IMR-90 (cell line): Measurements from ENCODE around the gene GNB1L. TPM values are rescaled to one million over a fixed set of nuclear protein-coding genes. Genes with fewer than 3 reads are reported as not detected.

Experiments used
- ATAC-seq: fragments of 200-7000 bp; cut with Tn5 transposase; 2 replicates; pipeline ENCODE4 v1.9.1; 2020; ENCODE audit warnings: low read depth, mild to moderate bottlenecking, moderate library complexity
- BruUV-seq: library from RNA; stranded (reverse); fragments of 400-500 nt; replicated peaks from 2 replicates; lab custom pipeline; 2021; lab: Mats Ljungman, UMichigan
- CTCF ChIA-PET: fragments of 300-600 bp; formaldehyde crosslinking; extraction: SDS; loops from one replicate; lab custom pipeline; 2021; ENCODE audit warnings: antibody characterized with exemption; lab: Yijun Ruan, JAX
- POLR2A ChIA-PET: fragments of 300-600 bp; sonication (Branson Sonifier 250); formaldehyde crosslinking; loops from one replicate; lab custom pipeline; 2022; ENCODE audit warnings: antibody characterized with exemption; ENCODE audit not compliant: unreplicated experiment; lab: Charles Lee
- DNase-seq: peaks from one replicate; pipeline ENCODE4 v3.0.0; 2013
- H2AFZ ChIP-seq: replicated peaks from 2 replicates; pipeline ENCODE3; 2013; ENCODE audit warnings: low read length, mild to moderate bottlenecking; ENCODE audit not compliant: poor library complexity
- H2AK5ac ChIP-seq: 2 replicates; pipeline ENCODE4 v1.6.1; 2013; ENCODE audit warnings: low read depth, low read length, inconsistent platforms
- H2AK9ac ChIP-seq: replicated peaks from 2 replicates; pipeline ENCODE3; 2013; ENCODE audit warnings: mild to moderate bottlenecking, low read depth, low read length, moderate library complexity; ENCODE audit not compliant: poor library complexity
- H2BK120ac ChIP-seq: 2 replicates; pipeline ENCODE4 v1.6.1; 2013; ENCODE audit warnings: low read depth, low read length, inconsistent platforms
- H2BK15ac ChIP-seq: 3 replicates; pipeline ENCODE4 v1.6.1; 2013; ENCODE audit warnings: low read depth, low read length, inconsistent platforms
- H2BK20ac ChIP-seq: 2 replicates; pipeline ENCODE4 v1.6.1; 2013; ENCODE audit warnings: low read depth, mild to moderate bottlenecking, inconsistent platforms, low read length, moderate library complexity
- H2BK5ac ChIP-seq: 2 replicates; pipeline ENCODE4 v1.6.1; 2013; ENCODE audit warnings: mild to moderate bottlenecking, low read depth, low read length, inconsistent platforms; ENCODE audit not compliant: poor library complexity, severe bottlenecking
- H3K14ac ChIP-seq: replicated peaks from 2 replicates; pipeline ENCODE4 v1.6.1; 2013; ENCODE audit warnings: low read depth, low read length, inconsistent platforms
- H3K18ac ChIP-seq: 2 replicates; pipeline ENCODE4 v1.6.1; 2013; ENCODE audit warnings: low read depth, low read length, control low read depth
- H3K23ac ChIP-seq: 2 replicates; pipeline ENCODE4 v1.6.1; 2013; ENCODE audit warnings: low read depth, low read length, inconsistent platforms
- H3K27ac ChIP-seq: 2 replicates; pipeline ENCODE4 v1.5.1; 2013; ENCODE audit warnings: mild to moderate bottlenecking, control low read depth, low read length; ENCODE audit not compliant: insufficient read depth
- H3K27me3 ChIP-seq: 2 replicates; pipeline ENCODE4 v1.6.1; 2013; ENCODE audit warnings: low read length; ENCODE audit not compliant: control insufficient read depth, insufficient read depth
- H3K36me3 ChIP-seq: 2 replicates; pipeline ENCODE4 v1.6.1; 2013; ENCODE audit warnings: low read length, mixed read lengths; ENCODE audit not compliant: control insufficient read depth, insufficient read depth
- H3K4ac ChIP-seq: 2 replicates; pipeline ENCODE4 v1.6.1; 2013; ENCODE audit warnings: low read depth, low read length, inconsistent platforms
- H3K4me1 ChIP-seq: 2 replicates; pipeline ENCODE4 v1.6.1; 2013; ENCODE audit warnings: low read length, mixed read lengths; ENCODE audit not compliant: control insufficient read depth, insufficient read depth
- H3K4me2 ChIP-seq: 2 replicates; pipeline ENCODE4 v1.6.1; 2013; ENCODE audit warnings: low read depth, mild to moderate bottlenecking, control low read depth, low read length, moderate library complexity
- H3K4me3 ChIP-seq: 2 replicates; pipeline ENCODE4 v1.5.1; 2013; ENCODE audit warnings: low read depth, mild to moderate bottlenecking, control low read depth, low read length, moderate library complexity; ENCODE audit not compliant: insufficient read depth
- H3K56ac ChIP-seq: 2 replicates; pipeline ENCODE4 v1.6.1; 2013; ENCODE audit warnings: low read length, inconsistent platforms; ENCODE audit not compliant: insufficient read depth; ENCODE audit errors: extremely low read depth
- H3K79me1 ChIP-seq, 2 experiments: 2 replicates each; pipeline ENCODE4 v1.6.1; 2013; ENCODE audit warnings: low read length in 2 of 2, inconsistent platforms in 1 of 2, low read depth in 1 of 2
- H3K9ac ChIP-seq: 2 replicates; pipeline ENCODE4 v1.6.1; 2013; ENCODE audit warnings: low read depth, low read length, control low read depth
- H3K9me1 ChIP-seq: 2 replicates; pipeline ENCODE4 v1.6.1; 2013; ENCODE audit warnings: low read length, inconsistent platforms; ENCODE audit not compliant: insufficient read depth
- H3K9me3 ChIP-seq: 2 replicates; pipeline ENCODE4 v1.6.1; 2013; ENCODE audit warnings: low read length; ENCODE audit not compliant: control insufficient read depth, insufficient read depth
- H4K20me1 ChIP-seq: 2 replicates; pipeline ENCODE4 v1.6.1; 2013; ENCODE audit warnings: low read length, inconsistent platforms; ENCODE audit not compliant: insufficient read depth
- H4K5ac ChIP-seq: 2 replicates; pipeline ENCODE4 v1.6.1; 2013; ENCODE audit warnings: mild to moderate bottlenecking, low read depth, low read length, control low read depth
- H4K8ac ChIP-seq, 2 experiments: 2 replicates each; pipeline ENCODE4 v1.6.1; 2013; ENCODE audit warnings: low read depth in 2 of 2, low read length in 2 of 2, control low read depth in 1 of 2, inconsistent platforms in 1 of 2
- H4K91ac ChIP-seq: 2 replicates; pipeline ENCODE4 v1.6.1; 2013; ENCODE audit warnings: low read depth, low read length, inconsistent platforms; ENCODE audit not compliant: insufficient read depth
- CTCF ChIP-seq: conservative IDR thresholded peaks from 2 replicates; pipeline ENCODE4 v1.5.1; 2012; ENCODE audit warnings: mild to moderate bottlenecking, low read depth, low read length, improper control_type of control experiment
- MAZ ChIP-seq: IDR thresholded peaks from 2 replicates; pipeline ENCODE4 v1.6.1; 2012; ENCODE audit warnings: low read depth, mild to moderate bottlenecking, low read length, improper control_type of control experiment, moderate library complexity, borderline replicate concordance
- NFE2L2 ChIP-seq: fragments of 150-350 bp; IDR thresholded peaks from 2 replicates; pipeline ENCODE4 v1.6.1; 2016; ENCODE audit warnings: low read depth, mild to moderate bottlenecking, low read length
- POLR2A ChIP-seq: IDR thresholded peaks from 2 replicates; pipeline ENCODE4 v1.6.1; 2012; ENCODE audit warnings: mild to moderate bottlenecking, low read depth, low read length
- SMC3 ChIP-seq: fragments of 150-350 bp; IDR thresholded peaks from 2 replicates; pipeline ENCODE4 v1.6.1; 2016; ENCODE audit warnings: low read depth, mild to moderate bottlenecking, antibody characterized with exemption, low read length, moderate library complexity
- WGBS, 2 experiments: methylation state at CpG; one replicate each; pipeline versions ENCODE4 v1.1.5 to v1.1.7; 2013; ENCODE audit warnings: missing lambda C conversion rate in 2 of 2; ENCODE audit not compliant: insufficient read length in 1 of 2; ENCODE audit errors: extremely low coverage in 2 of 2; 5-methylcytosine and 5-hydroxymethylcytosine counted together
- dilution Hi-C: fragments of 300-500 bp; cut with HindIII; formaldehyde crosslinking; loops from one replicate; pipeline ENCODE4 v1.14.3; 2018; ENCODE audit warnings: low sequenced_read_pairs; ENCODE audit not compliant: unreplicated experiment
- in situ Hi-C: fragments of 300-500 bp; cut with MboI; formaldehyde crosslinking; loops from 3 replicates; pipeline ENCODE4 v1.14.3; 2019; ENCODE audit warnings: low sequenced_read_pairs, inconsistent platforms, mixed read lengths
- intact Hi-C: fragments of 100-400 bp; cut with micrococcal nuclease; formaldehyde crosslinking; loops from 2 replicates; pipeline ENCODE4 v1.10.0; 2022
- polyA plus RNA-seq, 3 experiments: library from polyadenylated mRNA; depleted of rRNA; stranded (reverse); fragments of >200 nt; gene quantifications; 2 replicates each; pipeline ENCODE4 v1.2.3, GENCODE V29; 2012; ENCODE audit warnings: low replicate concordance in 1 of 3
- total RNA-seq: library from RNA; depleted of rRNA; stranded (reverse); fragments of >200 nt; gene quantifications from 2 replicates; pipeline ENCODE4 v1.2.3, GENCODE V29; 2012
- TF ChIP-seq, protein P1 (sequence below): fragments of 150-350 bp; IDR thresholded peaks from 2 replicates; pipeline ENCODE4 v1.6.1; 2016; ENCODE audit warnings: low read depth, mild to moderate bottlenecking, low read length, moderate library complexity, borderline replicate concordance

Gene GNB1L
- total and polyA plus RNA-seq, 2 of the 4 experiments (the other 2 are of a cell fraction): 2.5 to 4.4 TPM

- Histone ChIP-seq H3K9ac (no peak overlapping the region), H4K20me1 (no peaks in the 10 kb centered on the region), H2BK120ac (no peak overlapping the region), H3K27ac (no peak overlapping the region), H2BK20ac (no peak overlapping the region), H3K9me1 (peaks cover 6% of the 10 kb centered on the region), H4K5ac (no peak overlapping the region), H3K36me3 (no peaks in the 10 kb centered on the region), H3K4me2 (no peak overlapping the region), H4K8ac (no peak overlapping the region), H3K27me3 (no peaks in the 10 kb centered on the region), H2AK9ac (no peak overlapping the region), H4K91ac (no peak overlapping the region), H2AFZ (no peak overlapping the region), H3K14ac (no peak overlapping the region), H2BK15ac (no peak overlapping the region), H3K4ac (no peak overlapping the region), H3K79me1 (no peaks in the 10 kb centered on the region), H3K4me3 (no peak overlapping the region), H3K56ac (no peak overlapping the region), H2BK5ac (no peak overlapping the region), H3K18ac (no peak overlapping the region), H3K23ac (no peak overlapping the region), H3K9me3 (peaks cover 7% of the 10 kb centered on the region), H2AK5ac (no peak overlapping the region), H3K4me1 (peaks cover 11% of the 10 kb centered on the region)
- in situ Hi-C loops: no loop called here
- ChIA-PET POLR2A (no interaction called here), CTCF (no interaction called here)
- ATAC-seq (no peak; the same call in 1 of the 2 replicates), DNase-seq (peak; percentile 34)
- TF ChIP-seq, protein P1, sequence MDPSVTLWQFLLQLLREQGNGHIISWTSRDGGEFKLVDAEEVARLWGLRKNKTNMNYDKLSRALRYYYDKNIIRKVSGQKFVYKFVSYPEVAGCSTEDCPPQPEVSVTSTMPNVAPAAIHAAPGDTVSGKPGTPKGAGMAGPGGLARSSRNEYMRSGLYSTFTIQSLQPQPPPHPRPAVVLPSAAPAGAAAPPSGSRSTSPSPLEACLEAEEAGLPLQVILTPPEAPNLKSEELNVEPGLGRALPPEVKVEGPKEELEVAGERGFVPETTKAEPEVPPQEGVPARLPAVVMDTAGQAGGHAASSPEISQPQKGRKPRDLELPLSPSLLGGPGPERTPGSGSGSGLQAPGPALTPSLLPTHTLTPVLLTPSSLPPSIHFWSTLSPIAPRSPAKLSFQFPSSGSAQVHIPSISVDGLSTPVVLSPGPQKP: no peak
- TF ChIP-seq CTCF (no peak), SMC3 (no peak), POLR2A (no peak), MAZ (no peak), NFE2L2 (no peak)
- dilution Hi-C loops: no loop called here
- intact Hi-C loops: no loop called here
- no TSS peak for BruUV-seq
- 56% methylated on average over 2 of the region's 6 CpGs; no CpG with 5 or more reads in 1 of the 2 experiments for WGBS, 2 experiments
Measured at GRCh38 chr22:19795617-19796008, 59.1 kb downstream of the GNB1L start.
